Memory B cell (primary cell): ENCODE measurements around the gene DEPDC1B.
"Not testable (repeated sequence)": the region's sequence is repeated elsewhere in the genome, so short reads cannot be mapped to it uniquely, and the experiment has no call there.

Experiments
- ATAC-seq: fragments of 150-1000 bp; cut with Tn5 transposase; 2 replicates; pipeline ENCODE4 v1.10.0; 2021; ENCODE audit warnings: low read depth, mild to moderate bottlenecking, moderate library complexity
- DNase-seq, 2 donors: peaks; one replicate each; pipeline ENCODE4 v3.0.0; 2022; ENCODE audit warnings: low spot score in 2 of 2
- H3K27ac Mint-ChIP-seq: one replicate; pipeline ENCODE4 v1.8.0; 2022; ENCODE audit warnings: mild to moderate bottlenecking, moderate library complexity, mixed read lengths
- H3K27me3 Mint-ChIP-seq: one replicate; pipeline ENCODE4 v1.8.0; 2022; ENCODE audit warnings: mixed read lengths
- H3K36me3 Mint-ChIP-seq: one replicate; pipeline ENCODE4 v1.8.0; 2022; ENCODE audit warnings: mild to moderate bottlenecking, mixed read lengths
- H3K4me1 Mint-ChIP-seq: one replicate; pipeline ENCODE4 v1.8.0; 2022; ENCODE audit warnings: mixed read lengths
- H3K4me3 Mint-ChIP-seq: one replicate; pipeline ENCODE4 v1.8.0; 2022; ENCODE audit warnings: mild to moderate bottlenecking, moderate library complexity, mixed read lengths
- H3K9me3 Mint-ChIP-seq: one replicate; pipeline ENCODE4 v1.8.0; 2022; ENCODE audit warnings: mixed read lengths

DEPDC1B gene

DNA sequence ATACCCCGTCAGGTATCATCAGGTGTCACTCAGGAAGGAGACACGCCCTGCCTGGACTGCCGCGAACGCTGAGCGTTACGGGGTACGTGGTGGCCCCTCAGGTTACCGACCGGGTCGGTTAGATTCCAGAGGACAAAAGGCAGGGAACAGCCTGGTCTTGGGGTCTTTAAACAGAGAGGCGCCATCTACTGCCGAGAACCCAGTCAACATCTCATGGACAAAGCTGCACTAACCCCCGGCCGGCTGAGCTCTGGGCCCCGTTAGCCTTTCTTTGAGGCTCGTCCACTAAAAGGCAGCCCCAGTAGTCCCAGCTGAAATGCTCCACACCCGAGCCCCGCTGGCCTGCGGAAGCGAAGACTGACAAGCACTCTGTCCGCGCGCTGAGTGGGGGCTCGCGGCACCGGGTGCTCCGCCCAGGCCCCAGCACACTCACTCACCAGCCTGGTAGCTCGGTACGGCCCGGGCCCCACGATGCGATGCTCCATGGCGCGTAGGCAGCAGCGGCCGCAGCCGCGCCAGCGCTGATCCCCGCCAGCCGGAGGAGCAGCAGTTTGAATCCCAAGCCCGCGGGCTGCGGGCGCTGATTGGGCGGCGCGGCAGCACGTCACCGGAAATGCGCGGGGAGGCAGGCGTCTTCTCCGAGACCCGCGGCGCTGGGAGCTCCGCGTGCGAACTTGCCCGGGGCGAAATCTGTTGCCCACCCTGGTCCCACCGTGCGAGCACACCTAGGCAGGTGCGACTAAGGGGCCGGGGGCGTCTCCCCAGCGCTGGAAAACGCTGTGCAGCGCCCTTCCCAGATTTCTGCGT, at the start of gene DEPDC1B:
DEPDC1B (minus strand) TSS at position 558 of the 807 bp plus-strand sequence; CDS start at position 485, 73 bp downstream.
- ATAC-seq (peak; percentile 89), DNase-seq (peak; percentile 69 to 75)
- peaks cover 1% of the 10 kb centered on the region for H3K9me3 Mint-ChIP-seq
- peaks cover 2% of the 10 kb centered on the region for H3K27me3 Mint-ChIP-seq
- H3K36me3 Mint-ChIP-seq: no peaks in the 10 kb centered on the region
- peak within 1 kb of the TSS; percentile 92 for H3K4me3 Mint-ChIP-seq
- H3K27ac Mint-ChIP-seq: peak within 1 kb of the TSS; percentile 73
- peaks cover 9% of the 10 kb centered on the region for H3K4me1 Mint-ChIP-seq

DNA sequence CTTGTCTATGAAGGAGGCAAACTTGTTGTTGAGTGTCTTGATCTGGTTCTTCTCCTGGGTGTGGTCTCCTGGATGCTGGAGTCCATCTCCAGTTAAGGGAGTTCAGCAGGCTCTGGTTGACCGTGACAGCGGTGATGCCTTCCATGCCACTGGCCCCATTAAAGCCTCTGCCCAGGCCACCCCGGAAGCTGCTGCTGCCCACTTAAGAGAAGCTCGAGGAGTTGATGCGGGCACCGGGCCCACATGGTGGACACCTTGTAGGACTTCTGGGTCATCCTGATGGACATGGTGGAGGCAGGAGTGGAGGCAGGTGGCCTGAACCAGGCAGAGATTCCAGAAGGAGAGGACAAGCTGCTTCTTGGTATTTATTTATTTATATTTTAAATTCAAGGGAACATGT, 44.7 kb upstream of the DEPDC1B start:
- H3K27me3 Mint-ChIP-seq: peaks cover 6% of the 10 kb centered on the region
- DNase-seq (no peak), ATAC-seq (no peak)
- no peak overlapping the region for H3K4me3 Mint-ChIP-seq
- no peaks in the 10 kb centered on the region for H3K4me1 Mint-ChIP-seq
- no peak overlapping the region for H3K27ac Mint-ChIP-seq
- H3K36me3 Mint-ChIP-seq: no peaks in the 10 kb centered on the region
- peaks cover 7% of the 10 kb centered on the region for H3K9me3 Mint-ChIP-seq

DNA sequence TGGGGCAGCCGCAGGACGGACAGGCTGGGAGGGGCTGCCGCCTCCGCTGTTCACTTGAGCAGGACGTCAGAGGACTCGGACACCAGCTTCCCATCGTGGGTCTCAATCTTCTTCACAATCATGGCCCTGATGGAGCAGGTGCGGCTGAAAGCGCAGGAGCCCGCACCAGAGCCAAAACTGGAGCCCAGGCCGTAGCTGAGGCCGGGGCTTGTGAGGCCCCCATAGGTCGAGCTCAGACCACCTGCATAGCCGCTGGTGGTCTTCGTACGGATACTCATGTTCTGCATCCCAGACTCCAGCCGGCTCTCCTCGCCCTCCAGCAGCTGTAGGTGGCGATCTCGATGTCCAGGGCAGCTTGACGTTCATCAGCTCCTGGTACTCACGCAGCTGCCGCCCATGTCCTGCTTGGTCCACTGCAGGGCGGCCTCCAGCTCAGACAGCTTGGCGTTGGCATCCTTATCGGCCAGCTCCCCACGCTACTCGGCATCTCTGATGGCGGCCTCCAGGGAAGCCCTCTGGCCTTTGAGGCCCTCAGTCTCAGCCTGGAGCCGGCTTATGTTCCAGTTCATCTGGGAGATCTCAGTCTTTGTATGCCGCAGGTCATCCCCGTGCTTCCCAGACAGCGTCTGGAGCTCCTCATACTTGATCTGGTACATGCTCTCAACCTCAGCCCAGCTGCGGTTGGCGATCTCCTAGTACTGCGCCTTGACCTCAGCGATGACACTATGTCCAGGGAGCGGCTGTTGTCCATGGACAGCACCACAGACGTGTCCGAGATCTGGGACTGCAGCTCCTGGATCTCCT, 43.7 kb upstream of the DEPDC1B start:
- H3K9me3 Mint-ChIP-seq: peaks cover 9% of the 10 kb centered on the region
- ATAC-seq (no peak), DNase-seq (no peak)
- no peak overlapping the region for H3K4me3 Mint-ChIP-seq
- H3K36me3 Mint-ChIP-seq: no peaks in the 10 kb centered on the region
- peaks cover 6% of the 10 kb centered on the region for H3K27me3 Mint-ChIP-seq
- H3K4me1 Mint-ChIP-seq: no peaks in the 10 kb centered on the region
- no peak overlapping the region for H3K27ac Mint-ChIP-seq

GRCh38 chr5:60740322-60740721, 40.4 kb upstream of the DEPDC1B start:
- H3K4me3 Mint-ChIP-seq: no peak overlapping the region
- H3K4me1 Mint-ChIP-seq: no peaks in the 10 kb centered on the region
- peaks cover 9% of the 10 kb centered on the region for H3K9me3 Mint-ChIP-seq
- H3K27ac Mint-ChIP-seq: no peak overlapping the region
- ATAC-seq (no peak), DNase-seq (no peak)
- H3K36me3 Mint-ChIP-seq: no peaks in the 10 kb centered on the region
- peaks cover 7% of the 10 kb centered on the region for H3K27me3 Mint-ChIP-seq

DNA sequence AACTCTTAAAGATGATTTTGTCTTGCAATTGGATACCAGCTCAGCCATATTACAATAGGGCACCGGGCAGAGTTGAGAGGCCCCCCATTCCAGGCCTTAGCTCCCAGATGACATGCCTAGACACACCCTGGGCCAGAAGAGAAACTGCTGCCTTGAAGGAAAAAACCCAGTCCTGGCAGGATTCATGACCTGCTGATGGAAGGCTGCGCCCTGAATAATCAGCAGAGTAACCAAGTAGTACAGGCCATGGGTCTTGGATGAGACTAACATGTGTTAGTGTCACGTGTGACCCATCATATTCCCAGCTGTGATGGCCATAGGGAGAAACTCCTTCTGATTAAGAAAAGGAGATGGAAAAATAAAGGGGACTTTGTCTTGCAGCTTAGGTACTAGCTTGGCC, 39.0 kb upstream of the DEPDC1B start:
- no peak overlapping the region for H3K4me3 Mint-ChIP-seq
- no peaks in the 10 kb centered on the region for H3K4me1 Mint-ChIP-seq
- ATAC-seq (no peak), DNase-seq (no peak)
- H3K27me3 Mint-ChIP-seq: peaks cover 4% of the 10 kb centered on the region
- no peak overlapping the region for H3K27ac Mint-ChIP-seq
- peaks cover 9% of the 10 kb centered on the region for H3K9me3 Mint-ChIP-seq
- H3K36me3 Mint-ChIP-seq: no peaks in the 10 kb centered on the region

- no peaks in the 10 kb centered on the region for H3K36me3 Mint-ChIP-seq
These were observed 38.5 kb upstream of the DEPDC1B start for GRCh38 chr5:60738461-60738860.

GRCh38 chr5:60730858-60731257, 30.9 kb upstream of the DEPDC1B start:
- ATAC-seq, H3K9me3 Mint-ChIP-seq, DNase-seq, H3K27ac Mint-ChIP-seq, H3K4me1 Mint-ChIP-seq, H3K4me3 Mint-ChIP-seq, H3K27me3 Mint-ChIP-seq, H3K36me3 Mint-ChIP-seq: not testable (repeated sequence)

More at GRCh38 chr5:60738461-60738860, 38.5 kb upstream of the DEPDC1B start:
- ATAC-seq (no peak), DNase-seq (no peak)
- peaks cover 4% of the 10 kb centered on the region for H3K27me3 Mint-ChIP-seq
- H3K4me1 Mint-ChIP-seq: no peaks in the 10 kb centered on the region
- H3K9me3 Mint-ChIP-seq: peaks cover 9% of the 10 kb centered on the region
- no peak overlapping the region for H3K4me3 Mint-ChIP-seq
- H3K27ac Mint-ChIP-seq: no peak overlapping the region

- Mint-ChIP-seq H3K36me3 (no peaks in the 10 kb centered on the region), H3K27ac (no peak overlapping the region), H3K4me1 (no peaks in the 10 kb centered on the region), H3K9me3 (peaks cover 2% of the 10 kb centered on the region), H3K4me3 (no peak overlapping the region), H3K27me3 (peaks cover 10% of the 10 kb centered on the region)
- ATAC-seq (no peak), DNase-seq (no peak)
These were observed 27.2 kb upstream of the DEPDC1B start for GRCh38 chr5:60727033-60727679.

DNA sequence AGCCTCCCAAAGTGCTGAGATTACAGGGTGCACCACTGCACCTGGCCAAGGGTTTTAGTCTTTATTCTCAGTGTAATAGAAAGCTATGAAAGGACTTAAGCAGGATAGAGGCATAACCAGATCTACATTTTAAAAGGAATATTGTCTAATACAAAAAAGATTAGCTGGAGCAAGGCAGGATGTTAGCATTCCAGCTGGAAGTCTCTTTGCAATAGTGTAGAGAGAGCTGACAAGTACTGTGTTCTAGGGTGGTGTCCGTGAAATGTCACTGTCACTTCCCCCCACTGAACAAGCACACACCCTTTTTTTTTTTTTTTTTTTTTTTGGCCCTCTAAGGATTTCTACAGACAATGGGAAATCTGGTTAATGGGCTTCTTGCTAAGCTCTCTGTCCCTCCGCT, 24.2 kb upstream of the DEPDC1B start:
- Mint-ChIP-seq H3K27ac (no peak overlapping the region), H3K36me3 (no peaks in the 10 kb centered on the region), H3K27me3 (peaks cover 4% of the 10 kb centered on the region), H3K4me1 (no peaks in the 10 kb centered on the region), H3K4me3 (no peak overlapping the region), H3K9me3 (no peaks in the 10 kb centered on the region)
- DNase-seq (no peak), ATAC-seq (no peak)

DNA sequence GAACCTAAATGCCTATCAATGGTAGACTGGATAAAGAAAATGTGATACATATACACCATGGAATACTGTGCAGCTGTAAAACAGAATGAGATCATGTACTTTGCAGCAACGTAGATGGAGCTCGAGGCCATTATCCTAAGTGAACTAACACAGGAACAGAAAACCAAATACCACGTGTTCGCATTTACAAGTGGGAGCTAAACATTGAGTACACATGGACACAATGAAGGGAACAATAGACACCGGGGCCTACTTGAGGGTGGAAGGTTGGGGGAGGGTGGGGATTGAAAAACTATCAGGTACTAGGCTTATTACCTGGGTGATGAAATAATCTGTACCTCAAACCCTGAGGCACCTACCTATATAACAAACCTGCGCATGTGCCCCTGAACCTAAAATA, 22.4 kb upstream of the DEPDC1B start:
- H3K9me3 Mint-ChIP-seq: peaks cover 3% of the 10 kb centered on the region
- no peak overlapping the region for H3K4me3 Mint-ChIP-seq
- H3K36me3 Mint-ChIP-seq: no peaks in the 10 kb centered on the region
- H3K27ac Mint-ChIP-seq: no peak overlapping the region
- no peaks in the 10 kb centered on the region for H3K4me1 Mint-ChIP-seq
- DNase-seq: no peak
- no peak for ATAC-seq
- H3K27me3 Mint-ChIP-seq: peaks cover 4% of the 10 kb centered on the region

DNA sequence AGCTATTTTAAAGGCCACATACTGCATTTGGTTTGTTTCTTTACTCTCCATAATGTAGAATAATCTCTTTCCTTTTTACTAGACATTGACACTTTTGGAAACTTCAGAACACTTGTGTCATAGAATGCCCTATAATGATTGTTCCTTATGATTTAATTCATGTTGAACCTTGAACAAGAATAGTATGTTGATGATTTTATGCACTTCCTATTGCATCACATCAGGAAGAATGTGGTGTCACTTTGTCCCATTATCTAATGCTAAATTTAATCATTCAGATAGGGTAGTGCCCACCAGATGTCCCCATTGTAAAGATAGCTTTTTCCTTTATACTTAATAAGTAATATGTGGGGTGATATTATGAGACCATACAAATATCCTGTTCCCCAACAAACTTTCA, 19.4 kb upstream of the DEPDC1B start:
- DNase-seq: no peak
- peaks cover 8% of the 10 kb centered on the region for H3K27me3 Mint-ChIP-seq
- H3K4me1 Mint-ChIP-seq: no peaks in the 10 kb centered on the region
- ATAC-seq: no peak
- no peak overlapping the region for H3K4me3 Mint-ChIP-seq
- H3K27ac Mint-ChIP-seq: no peak overlapping the region
- peaks cover 7% of the 10 kb centered on the region for H3K9me3 Mint-ChIP-seq
- peaks cover 1% of the 10 kb centered on the region for H3K36me3 Mint-ChIP-seq

DNA sequence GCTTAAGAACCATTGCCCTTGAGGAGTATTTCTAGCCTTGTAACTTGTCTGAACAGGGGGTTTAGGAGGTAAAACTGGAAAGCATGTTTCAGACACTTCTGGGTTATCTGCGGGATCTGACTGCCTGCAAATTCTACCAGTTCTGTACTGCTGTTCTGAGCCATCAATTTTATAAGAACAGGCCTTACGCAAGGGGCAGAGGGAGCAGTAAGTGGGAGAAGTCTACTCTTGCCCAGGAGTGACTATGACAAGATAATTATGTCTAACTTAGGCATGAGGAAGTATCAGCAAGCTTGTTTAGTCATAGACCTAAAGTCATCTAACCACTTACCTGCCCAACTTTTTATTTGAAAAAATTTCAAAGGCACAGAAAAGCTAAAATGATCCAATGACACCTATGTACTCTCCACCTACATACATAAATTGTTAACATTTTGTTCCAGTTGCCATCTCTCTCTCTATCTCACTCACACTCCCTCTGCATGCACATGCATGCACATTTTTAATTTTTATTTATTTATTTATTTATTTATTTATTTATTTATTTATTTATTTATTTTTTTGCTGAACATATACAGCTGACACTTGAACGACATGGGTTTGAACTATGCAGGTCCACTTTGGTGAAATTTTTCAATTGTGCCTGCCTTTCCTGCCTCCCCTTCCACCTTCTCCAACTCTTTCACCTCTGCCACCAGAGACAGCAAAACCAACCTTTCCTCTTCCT, 18.4 kb upstream of the DEPDC1B start:
- ATAC-seq: no peak
- peaks cover 7% of the 10 kb centered on the region for H3K27me3 Mint-ChIP-seq
- peaks cover 9% of the 10 kb centered on the region for H3K9me3 Mint-ChIP-seq

GRCh38 chr5:60715201-60715928, 15.4 kb upstream of the DEPDC1B start:
- DNase-seq, H3K4me3 Mint-ChIP-seq, H3K27ac Mint-ChIP-seq, ATAC-seq, H3K4me1 Mint-ChIP-seq, H3K36me3 Mint-ChIP-seq: not testable (repeated sequence)
- Mint-ChIP-seq H3K27me3 (peaks cover 15% of the 10 kb centered on the region), H3K9me3 (peaks cover 10% of the 10 kb centered on the region)

More for the DNA sequence above, 18.4 kb upstream of the DEPDC1B start:
- DNase-seq: no peak
- H3K27ac Mint-ChIP-seq: no peak overlapping the region
- no peaks in the 10 kb centered on the region for H3K4me1 Mint-ChIP-seq
- H3K4me3 Mint-ChIP-seq: no peak overlapping the region
- peaks cover 1% of the 10 kb centered on the region for H3K36me3 Mint-ChIP-seq
